Measurements from ENCODE around the gene RAB6A.

DNA sequence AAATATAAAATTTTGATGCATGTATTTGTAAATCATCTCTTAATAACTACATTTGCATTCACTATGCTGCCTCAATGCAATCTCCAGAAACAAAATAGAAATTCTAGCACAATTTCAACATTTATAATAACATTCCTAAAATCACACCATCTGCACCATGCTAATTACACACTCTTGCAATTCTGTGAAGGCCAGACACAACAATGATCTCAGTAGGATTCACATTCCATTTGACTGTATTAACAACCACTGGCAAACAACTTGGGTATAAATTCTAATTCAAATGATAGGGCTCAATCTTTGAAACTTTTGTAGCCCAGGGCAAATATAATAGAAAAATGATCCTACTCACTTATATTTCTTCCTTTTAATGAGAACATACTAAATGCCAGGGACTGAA is 25.9 kb downstream of the RAB6A start:
- TF ChIP-seq YY1 (IDR thresholded peaks at IDR 0.05; ENCODE audit: insufficient read depth, insufficient read length) (no peak), ZNF274 (IDR thresholded peaks at IDR 0.05; ENCODE audit: low read depth, low read length) (no peak)
